ENCODE data around the gene LSAMP. TPM values are rescaled to one million over a fixed set of nuclear protein-coding genes. Genes with fewer than 3 reads are reported as not detected.

Gene LSAMP
- total and polyA plus RNA-seq, 2 experiments from 2014 or later: 2.0 to 2.9 TPM

- H3K4me2 ChIP-seq: no peak overlapping the region
- H3K27ac ChIP-seq (ENCODE audit: low read depth): no peak overlapping the region
- Mint-ChIP-seq H3K9me3 (peaks cover 9% of the 10 kb centered on the region; the same call in 2 of the 3 replicates), H3K4me1 (peaks cover 33% of the 10 kb centered on the region), H3K4me3 (no peak overlapping the region), H3K36me3 (ENCODE audit: low read depth) (peaks cover 9% of the 10 kb centered on the region), H3K27me3 (ENCODE audit: insufficient read depth, low read depth, poor library complexity) (peaks cover 3% of the 10 kb centered on the region), H3K27ac (no peak overlapping the region)
- DNase-seq (ENCODE audit: low spot score): no peak
- peaks cover 6% of the 10 kb centered on the region; the same call in 1 of the 2 replicates for H3K9me2 ChIP-seq (ENCODE audit: insufficient read depth)
- H3K36me3 ChIP-seq (ENCODE audit: insufficient read depth): no peaks in the 10 kb centered on the region
- no peak for ATAC-seq
- no peaks in the 10 kb centered on the region for H3K79me2 ChIP-seq (replicated peaks; ENCODE audit: insufficient read depth)
- no peaks in the 10 kb centered on the region for H4K20me1 ChIP-seq (replicated peaks; ENCODE audit: insufficient read depth)
- TF ChIP-seq EZH2 (IDR thresholded peaks at IDR 0.05; ENCODE audit: low read depth, unreplicated experiment): no peak
- TF ChIP-seq ZNF462 (CRISPR knock-in tag; IDR thresholded peaks at IDR 0.05): no peak
- no peak for TF ChIP-seq ZNF331 (CRISPR knock-in tag; IDR thresholded peaks at IDR 0.05; ENCODE audit: low read depth)
- no peak for TF ChIP-seq REST (IDR thresholded peaks at IDR 0.05; ENCODE audit: unreplicated experiment)
- no peak for TF ChIP-seq POLR2AphosphoS5 (IDR thresholded peaks at IDR 0.05; ENCODE audit: low read depth)
- TF ChIP-seq STAT1 (IDR thresholded peaks at IDR 0.05; ENCODE audit: unreplicated experiment): no peak
- no peak for TF ChIP-seq CREB1 (CRISPR knock-in tag; IDR thresholded peaks at IDR 0.05; ENCODE audit: low read depth)
- TF ChIP-seq ETS1 (IDR thresholded peaks at IDR 0.05): no peak
- no peak for TF ChIP-seq CTCF (conservative IDR thresholded peaks at IDR 0.05; ENCODE audit: low read depth in 2 of 2)
- no peak for TF ChIP-seq ZNF114 (CRISPR knock-in tag; IDR thresholded peaks at IDR 0.05)
- no peak for TF ChIP-seq JUNB (IDR thresholded peaks at IDR 0.05; ENCODE audit: unreplicated experiment)
- no peak for TF ChIP-seq NANOG (IDR thresholded peaks at IDR 0.05; ENCODE audit: borderline replicate concordance)
- no peak for TF ChIP-seq EZH2phosphoT487 (IDR thresholded peaks at IDR 0.05; ENCODE audit: unreplicated experiment)
- no peaks in the 10 kb centered on the region for H3F3A ChIP-seq (replicated peaks; ENCODE audit: low read depth)
- peaks cover 23% of the 10 kb centered on the region for H3K4me1 ChIP-seq (ENCODE audit: insufficient read depth)
- H3K4me3 ChIP-seq: no peak overlapping the region
- H2AFZ ChIP-seq: no peak overlapping the region
- H3K27me3 ChIP-seq (ENCODE audit: insufficient read depth): no peaks in the 10 kb centered on the region
Measured at GRCh38 chr3:115800489-115801075, 644.7 kb downstream of the LSAMP start.
